H9 (cell line): Measurements from ENCODE around the gene TACR1. TPM values are rescaled to one million over a fixed set of nuclear protein-coding genes. Genes with fewer than 3 reads are reported as not detected.

ENCODE experiments used
- DNase-seq: peaks from one replicate; pipeline ENCODE4 v3.0.0-alpha.2; 2017
- H2AFZ ChIP-seq: one replicate; pipeline ENCODE4 v1.6.1; 2013; ENCODE audit warnings: mild to moderate bottlenecking, low read length, control low read depth, moderate library complexity
- H2AK5ac ChIP-seq: 2 replicates; pipeline ENCODE4 v1.6.1; 2013; ENCODE audit warnings: low read length, control low read depth, mixed read lengths; ENCODE audit not compliant: insufficient read length
- H2BK120ac ChIP-seq: one replicate; pipeline ENCODE4 v1.6.1; 2013; ENCODE audit warnings: low read depth, mild to moderate bottlenecking, low read length, control low read depth, inconsistent platforms; ENCODE audit not compliant: poor library complexity, severe bottlenecking
- H2BK12ac ChIP-seq: 2 replicates; pipeline ENCODE4 v1.6.1; 2013; ENCODE audit warnings: low read length, control low read depth, mixed read lengths, low read depth; ENCODE audit not compliant: insufficient read length
- H2BK15ac ChIP-seq: 2 replicates; pipeline ENCODE4 v1.6.1; 2013; ENCODE audit warnings: low read depth, low read length, control low read depth
- H2BK20ac ChIP-seq: one replicate; pipeline ENCODE4 v1.6.1; 2013; ENCODE audit warnings: low read depth, mild to moderate bottlenecking, low read length, control low read depth, inconsistent platforms; ENCODE audit not compliant: poor library complexity, severe bottlenecking
- H2BK5ac ChIP-seq: 2 replicates; pipeline ENCODE4 v1.6.1; 2013; ENCODE audit warnings: low read length, control low read depth, mixed read lengths; ENCODE audit not compliant: insufficient read length
- H3K14ac ChIP-seq: 2 replicates; pipeline ENCODE4 v1.6.1; 2013; ENCODE audit warnings: low read length, control low read depth; ENCODE audit not compliant: insufficient read depth
- H3K18ac ChIP-seq: 2 replicates; pipeline ENCODE4 v1.6.1; 2013; ENCODE audit warnings: low read depth, mild to moderate bottlenecking, mixed read lengths, low read length, control low read depth; ENCODE audit not compliant: insufficient read length
- H3K23ac ChIP-seq: 2 replicates; pipeline ENCODE4 v1.6.1; 2013; ENCODE audit warnings: low read length, control low read depth, mixed read lengths, low read depth; ENCODE audit not compliant: insufficient read length
- H3K23me2 ChIP-seq: 2 replicates; pipeline ENCODE4 v1.6.1; 2013; ENCODE audit warnings: low read depth, mild to moderate bottlenecking, mixed read lengths, low read length, control low read depth; ENCODE audit not compliant: insufficient read length, poor library complexity, severe bottlenecking
- H3K27ac ChIP-seq: 2 replicates; pipeline ENCODE4 v1.5.1; 2013; ENCODE audit warnings: low read length, control low read depth, mixed read lengths, low read depth; ENCODE audit not compliant: insufficient read length
- H3K27me3 ChIP-seq: 2 replicates; pipeline ENCODE4 v1.6.1; 2013; ENCODE audit warnings: low read length, control low read depth, inconsistent platforms; ENCODE audit not compliant: insufficient read depth
- H3K4ac ChIP-seq: 2 replicates; pipeline ENCODE4 v1.6.1; 2013; ENCODE audit warnings: low read depth, mild to moderate bottlenecking, control low read depth, inconsistent platforms, low read length, moderate library complexity
- H3K4me1 ChIP-seq: 2 replicates; pipeline ENCODE4 v1.6.1; 2013; ENCODE audit warnings: low read length, control low read depth, inconsistent platforms; ENCODE audit not compliant: insufficient read depth
- H3K4me2 ChIP-seq: 2 replicates; pipeline ENCODE4 v1.6.1; 2013; ENCODE audit warnings: low read length, control low read depth, mixed read lengths; ENCODE audit not compliant: insufficient read length, insufficient read depth
- H3K56ac ChIP-seq: 2 replicates; pipeline ENCODE4 v1.6.1; 2013; ENCODE audit warnings: low read depth, mild to moderate bottlenecking, mixed read lengths, low read length, control low read depth; ENCODE audit not compliant: insufficient read length
- H3K79me1 ChIP-seq: 2 replicates; pipeline ENCODE4 v1.6.1; 2013; ENCODE audit warnings: low read depth, mild to moderate bottlenecking, moderate library complexity, low read length, control low read depth, inconsistent platforms; ENCODE audit not compliant: insufficient read depth, poor library complexity, severe bottlenecking
- H3K79me2 ChIP-seq: 2 replicates; pipeline ENCODE4 v1.6.1; 2013; ENCODE audit warnings: low read length, control low read depth, inconsistent platforms; ENCODE audit not compliant: insufficient read depth
- H3K9ac ChIP-seq: 2 replicates; pipeline ENCODE4 v1.6.1; 2013; ENCODE audit warnings: low read length, control low read depth, mixed read lengths; ENCODE audit not compliant: insufficient read length; ENCODE audit errors: extremely low read depth
- H3K9me3 ChIP-seq: one replicate; pipeline ENCODE4 v1.6.1; 2013; ENCODE audit warnings: low read depth, low read length, inconsistent platforms; ENCODE audit not compliant: control insufficient read depth
- H3T11ph ChIP-seq: one replicate; pipeline ENCODE4 v1.6.1; 2013; ENCODE audit warnings: mild to moderate bottlenecking, low read length, control low read depth, inconsistent platforms
- H4K20me1 ChIP-seq: one replicate; pipeline ENCODE4 v1.6.1; 2013; ENCODE audit not compliant: control insufficient read depth, insufficient read length, insufficient read depth
- H4K5ac ChIP-seq: 2 replicates; pipeline ENCODE4 v1.6.1; 2013; ENCODE audit warnings: low read depth, mild to moderate bottlenecking, mixed read lengths, low read length, control low read depth; ENCODE audit not compliant: insufficient read length
- H4K8ac ChIP-seq: replicated peaks from 2 replicates; pipeline ENCODE4 v1.6.1; 2013; ENCODE audit warnings: low read length, control low read depth, mixed read lengths, low read depth; ENCODE audit not compliant: insufficient read length
- H4K91ac ChIP-seq: 2 replicates; pipeline ENCODE4 v1.6.1; 2013; ENCODE audit warnings: low read depth, mild to moderate bottlenecking, moderate library complexity, mixed read lengths, low read length, control low read depth; ENCODE audit not compliant: insufficient read length
- H3K27ac Mint-ChIP-seq, 3 experiments: 2 replicates in 2 of 3; 3 replicates in 1 of 3; pipeline ENCODE4 v1.8.0; 2020 to 2021; ENCODE audit warnings: mixed read lengths in 3 of 3, mild to moderate bottlenecking in 1 of 3, moderate library complexity in 1 of 3
- H3K27me3 Mint-ChIP-seq: 2 replicates; pipeline ENCODE4 v1.8.0; 2021; ENCODE audit warnings: low read depth, mild to moderate bottlenecking, moderate library complexity, mixed read lengths
- H3K36me3 Mint-ChIP-seq, 3 experiments: 2 replicates in 2 of 3; 3 replicates in 1 of 3; pipeline ENCODE4 v1.8.0; 2020 to 2021; ENCODE audit warnings: low read depth in 3 of 3, mixed read lengths in 3 of 3; ENCODE audit not compliant: insufficient read depth in 1 of 3
- H3K4me1 Mint-ChIP-seq, 2 experiments: 2 replicates each; pipeline ENCODE4 v1.8.0; 2020; ENCODE audit warnings: mixed read lengths in 2 of 2
- H3K4me3 Mint-ChIP-seq, 2 experiments: 2 replicates in 1 of 2; 3 replicates in 1 of 2; pipeline ENCODE4 v1.8.0; 2020 to 2021; ENCODE audit warnings: mild to moderate bottlenecking in 2 of 2, mixed read lengths in 2 of 2, moderate library complexity in 1 of 2
- H3K9me3 Mint-ChIP-seq, 2 experiments: 2 replicates in 1 of 2; 3 replicates in 1 of 2; pipeline ENCODE4 v1.8.0; 2020; ENCODE audit warnings: mild to moderate bottlenecking in 2 of 2, mixed read lengths in 2 of 2, moderate library complexity in 1 of 2
- WGBS: extraction: QIAGEN DNeasy Blood & Tissue Kit; methylation state at CpG from one replicate; pipeline ENCODE4 v1.1.7; 2013; ENCODE audit warnings: missing lambda C conversion rate, low lambda C conversion rate, mixed read lengths; ENCODE audit not compliant: insufficient read length; ENCODE audit errors: extremely low coverage; 5-methylcytosine and 5-hydroxymethylcytosine counted together
- total RNA-seq: library from RNA; stranded (reverse); gene quantifications from 2 replicates; pipeline ENCODE4 v1.2.1, GENCODE V29; 2021
- TF ChIP-seq, protein P1 (sequence below): fragments of 200-600 bp; sonication (generic); conservative IDR thresholded peaks from 3 replicates; pipeline ENCODE4 v1.8.0; 2021; ENCODE audit warnings: antibody characterized with exemption, mild to moderate bottlenecking

Gene TACR1
- total RNA-seq, 1 experiment from 2014 or later, result 1.4 TPM

- no peaks in the 10 kb centered on the region for H4K20me1 ChIP-seq
- no peak overlapping the region for H4K5ac ChIP-seq
- no peak overlapping the region for H2BK12ac ChIP-seq
- no peak overlapping the region for H3K4me2 ChIP-seq
- no peak overlapping the region for H2BK5ac ChIP-seq
- no CpG with 5 or more reads among the region's 2 CpGs for WGBS
- no peak overlapping the region for H3K14ac ChIP-seq
- H4K91ac ChIP-seq, result no peak overlapping the region
- no peaks in the 10 kb centered on the region for H3K9me3 Mint-ChIP-seq
- no peaks in the 10 kb centered on the region for H3K9me3 ChIP-seq
- no peaks in the 10 kb centered on the region for H3K27me3 ChIP-seq
- H2BK15ac ChIP-seq, result no peak overlapping the region
- TF ChIP-seq, protein P1, sequence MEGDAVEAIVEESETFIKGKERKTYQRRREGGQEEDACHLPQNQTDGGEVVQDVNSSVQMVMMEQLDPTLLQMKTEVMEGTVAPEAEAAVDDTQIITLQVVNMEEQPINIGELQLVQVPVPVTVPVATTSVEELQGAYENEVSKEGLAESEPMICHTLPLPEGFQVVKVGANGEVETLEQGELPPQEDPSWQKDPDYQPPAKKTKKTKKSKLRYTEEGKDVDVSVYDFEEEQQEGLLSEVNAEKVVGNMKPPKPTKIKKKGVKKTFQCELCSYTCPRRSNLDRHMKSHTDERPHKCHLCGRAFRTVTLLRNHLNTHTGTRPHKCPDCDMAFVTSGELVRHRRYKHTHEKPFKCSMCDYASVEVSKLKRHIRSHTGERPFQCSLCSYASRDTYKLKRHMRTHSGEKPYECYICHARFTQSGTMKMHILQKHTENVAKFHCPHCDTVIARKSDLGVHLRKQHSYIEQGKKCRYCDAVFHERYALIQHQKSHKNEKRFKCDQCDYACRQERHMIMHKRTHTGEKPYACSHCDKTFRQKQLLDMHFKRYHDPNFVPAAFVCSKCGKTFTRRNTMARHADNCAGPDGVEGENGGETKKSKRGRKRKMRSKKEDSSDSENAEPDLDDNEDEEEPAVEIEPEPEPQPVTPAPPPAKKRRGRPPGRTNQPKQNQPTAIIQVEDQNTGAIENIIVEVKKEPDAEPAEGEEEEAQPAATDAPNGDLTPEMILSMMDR, result no peak
- peaks cover 5% of the 10 kb centered on the region; the same call in 1 of the 2 replicates for H3K4me1 ChIP-seq
- H3T11ph ChIP-seq, result no peak overlapping the region
- H3K4me3 Mint-ChIP-seq, result no peak overlapping the region
- H3K56ac ChIP-seq, result no peak overlapping the region
- no peak overlapping the region for H4K8ac ChIP-seq
- no peak for DNase-seq
- H3K23ac ChIP-seq, result no peak overlapping the region
- no peak overlapping the region for H2BK120ac ChIP-seq
- no peak overlapping the region for H2BK20ac ChIP-seq
- no peaks in the 10 kb centered on the region for H3K36me3 Mint-ChIP-seq
- H3K27ac Mint-ChIP-seq, result no peak overlapping the region
- H3K27me3 Mint-ChIP-seq, result no peaks in the 10 kb centered on the region
- H3K23me2 ChIP-seq, result no peaks in the 10 kb centered on the region
- H3K18ac ChIP-seq, result no peak overlapping the region
- H3K79me1 ChIP-seq, result no peaks in the 10 kb centered on the region
- no peak overlapping the region for H2AK5ac ChIP-seq
- H2AFZ ChIP-seq, result no peak overlapping the region
- no peak overlapping the region for H3K9ac ChIP-seq
- peaks cover 16 to 20% of the 10 kb centered on the region in 2 experiments for H3K4me1 Mint-ChIP-seq
- no peak overlapping the region for H3K4ac ChIP-seq
- no peaks in the 10 kb centered on the region for H3K79me2 ChIP-seq
- no peak overlapping the region for H3K27ac ChIP-seq
Measured at GRCh38 chr2:75076088-75076487, 123.2 kb downstream of the TACR1 start.
